Measurements from ENCODE around the gene MAMDC4. TPM values are rescaled to one million over a fixed set of nuclear protein-coding genes. Genes with fewer than 3 reads are reported as not detected.
"Not testable (repeated sequence)": the region's sequence is repeated elsewhere in the genome, so short reads cannot be mapped to it uniquely, and the experiment has no call there.

The MAMDC4 gene
- 1.3 TPM for total RNA-seq
- 14.0 TPM for polyA plus RNA-seq
- long read RNA-seq, donor 1 = 0 reads
- long read RNA-seq, donor 2 = 0 reads
- long read RNA-seq, donor 3 = 0 reads
- long read RNA-seq, donor 4 = 0 reads
- long read RNA-seq, donor 5, partial matches to known transcripts = 854 of 873 reads
- long read RNA-seq, donor 5, other reads (novel, unspliced or antisense) = 19 of 873 reads
- long read RNA-seq, donor 6 = 0 reads
- long read RNA-seq, donor 7, partial matches to known transcripts = 95 of 472 reads
- long read RNA-seq, donor 7, other reads (novel, unspliced or antisense) = 377 of 472 reads
- long read RNA-seq, donor 8, partial matches to known transcripts = 55 of 196 reads
- long read RNA-seq, donor 8, other reads (novel, unspliced or antisense) = 141 of 196 reads
- long read RNA-seq, donor 9 = 0 reads
- long read RNA-seq, donor 10 = 0 reads

- 94% methylated on average over 23 of the region's 23 CpGs for WGBS
- Histone ChIP-seq H3K4me1 (ENCODE audit: control insufficient read depth in 2 of 2, insufficient read depth in 2 of 2, low read length in 2 of 2) (peaks cover 8 to 20% of the 10 kb centered on the region in 2 donors), H3K27me3 (ENCODE audit: control insufficient read depth in 2 of 2, insufficient read depth in 1 of 2, low read length in 1 of 2) (peaks cover 14 to 24% of the 10 kb centered on the region in 2 donors), H3K4me3 (ENCODE audit: low read length in 2 of 2) (no peak within 1 kb of the TSS), H3K27ac (ENCODE audit: low read depth in 1 of 2, low read length in 1 of 2) (no peak within 1 kb of the TSS), H3K9me3 (ENCODE audit: control insufficient read depth in 2 of 2, insufficient read depth in 1 of 2, low read length in 1 of 2) (peaks cover 0 to 3% of the 10 kb centered on the region in 2 donors), H3K36me3 (ENCODE audit: control insufficient read depth in 2 of 2, insufficient read depth in 2 of 2, low read length in 1 of 2) (peaks cover 0 to 5% of the 10 kb centered on the region in 2 donors)
- no peak for DNase-seq (ENCODE audit: low read depth in 6 of 9, low spot score in 9 of 9)
These were observed at the start of gene MAMDC4 for GRCh38 chr9:136851941-136852663. MAMDC4 (plus strand) TSS chr9:136852346; CDS start chr9:136852417, 71 bp downstream.

GRCh38 chr9:136803009-136803550 lies 49.1 kb upstream of the MAMDC4 start:
- peaks cover 23 to 46% of the 10 kb centered on the region in 2 donors for H3K4me1 ChIP-seq (ENCODE audit: control insufficient read depth in 2 of 2, insufficient read depth in 2 of 2, low read length in 2 of 2)
- 96% methylated on average over 8 of the region's 9 CpGs for WGBS
- not testable (repeated sequence) for H3K36me3 ChIP-seq (ENCODE audit: control insufficient read depth in 2 of 2, insufficient read depth in 2 of 2, low read length in 1 of 2); H3K4me3 ChIP-seq (ENCODE audit: low read length in 2 of 2); H3K27ac ChIP-seq (ENCODE audit: low read depth in 1 of 2, low read length in 1 of 2); DNase-seq (ENCODE audit: low read depth in 6 of 9, low spot score in 9 of 9)
- peaks cover 0 to 29% of the 10 kb centered on the region in 2 donors for H3K27me3 ChIP-seq (ENCODE audit: control insufficient read depth in 2 of 2, insufficient read depth in 1 of 2, low read length in 1 of 2)
- peaks cover 0 to 10% of the 10 kb centered on the region in 2 donors for H3K9me3 ChIP-seq (ENCODE audit: control insufficient read depth in 2 of 2, insufficient read depth in 1 of 2, low read length in 1 of 2)

- H3K9me3 ChIP-seq (ENCODE audit: control insufficient read depth in 2 of 2, insufficient read depth in 1 of 2, low read length in 1 of 2) = peaks cover 0 to 9% of the 10 kb centered on the region in 2 donors
- H3K4me1 ChIP-seq (ENCODE audit: control insufficient read depth in 2 of 2, insufficient read depth in 2 of 2, low read length in 2 of 2) = peaks cover 25 to 42% of the 10 kb centered on the region in 2 donors
- H3K27me3 ChIP-seq (ENCODE audit: control insufficient read depth in 2 of 2, insufficient read depth in 1 of 2, low read length in 1 of 2) = peaks cover 0 to 26% of the 10 kb centered on the region in 2 donors
- no peak overlapping the region for H3K27ac ChIP-seq (ENCODE audit: low read depth in 1 of 2, low read length in 1 of 2)
- 96% methylated on average over 22 of the region's 22 CpGs for WGBS
- H3K4me3 ChIP-seq (ENCODE audit: low read length in 2 of 2) = no peak overlapping the region
- no peak for DNase-seq (ENCODE audit: low read depth in 6 of 9, low spot score in 9 of 9)
- H3K36me3 ChIP-seq (ENCODE audit: control insufficient read depth in 2 of 2, insufficient read depth in 2 of 2, low read length in 1 of 2) = peaks cover 0 to 2% of the 10 kb centered on the region in 2 donors
These were observed 48.3 kb upstream of the MAMDC4 start for GRCh38 chr9:136803551-136804508.

- Histone ChIP-seq H3K4me1 (ENCODE audit: control insufficient read depth in 2 of 2, insufficient read depth in 2 of 2, low read length in 2 of 2) (peaks cover 24 to 42% of the 10 kb centered on the region in 2 donors), H3K27me3 (ENCODE audit: control insufficient read depth in 2 of 2, insufficient read depth in 1 of 2, low read length in 1 of 2) (peaks cover 0 to 17% of the 10 kb centered on the region in 2 donors), H3K4me3 (ENCODE audit: low read length in 2 of 2) (no peak overlapping the region), H3K36me3 (ENCODE audit: control insufficient read depth in 2 of 2, insufficient read depth in 2 of 2, low read length in 1 of 2) (peaks cover 2 to 3% of the 10 kb centered on the region in 2 donors), H3K27ac (ENCODE audit: low read depth in 1 of 2, low read length in 1 of 2) (no peak overlapping the region), H3K9me3 (ENCODE audit: control insufficient read depth in 2 of 2, insufficient read depth in 1 of 2, low read length in 1 of 2) (peaks cover 0 to 5% of the 10 kb centered on the region in 2 donors)
- DNase-seq (ENCODE audit: low read depth in 6 of 9, low spot score in 9 of 9) = no peak
- 96% methylated on average over 20 of the region's 20 CpGs for WGBS
These were observed 47.5 kb upstream of the MAMDC4 start for GRCh38 chr9:136804509-136805206.

GRCh38 chr9:136805207-136805740 lies 46.9 kb upstream of the MAMDC4 start:
- WGBS = 97% methylated on average over 12 of the region's 12 CpGs
- Histone ChIP-seq H3K4me1 (ENCODE audit: control insufficient read depth in 2 of 2, insufficient read depth in 2 of 2, low read length in 2 of 2) (peaks cover 24 to 41% of the 10 kb centered on the region in 2 donors), H3K36me3 (ENCODE audit: control insufficient read depth in 2 of 2, insufficient read depth in 2 of 2, low read length in 1 of 2) (peaks cover 6 to 8% of the 10 kb centered on the region in 2 donors), H3K4me3 (ENCODE audit: low read length in 2 of 2) (no peak overlapping the region), H3K27ac (ENCODE audit: low read depth in 1 of 2, low read length in 1 of 2) (no peak overlapping the region), H3K9me3 (ENCODE audit: control insufficient read depth in 2 of 2, insufficient read depth in 1 of 2, low read length in 1 of 2) (peaks cover 0 to 5% of the 10 kb centered on the region in 2 donors), H3K27me3 (ENCODE audit: control insufficient read depth in 2 of 2, insufficient read depth in 1 of 2, low read length in 1 of 2) (peaks cover 0 to 13% of the 10 kb centered on the region in 2 donors)
- no peak for DNase-seq (ENCODE audit: low read depth in 6 of 9, low spot score in 9 of 9)

GRCh38 chr9:136806067-136806466 lies 46.1 kb upstream of the MAMDC4 start:
- no peak for DNase-seq (ENCODE audit: low read depth in 6 of 9, low spot score in 9 of 9)
- Histone ChIP-seq H3K36me3 (ENCODE audit: control insufficient read depth in 2 of 2, insufficient read depth in 2 of 2, low read length in 1 of 2) (peaks cover 10 to 12% of the 10 kb centered on the region in 2 donors), H3K4me1 (ENCODE audit: control insufficient read depth in 2 of 2, insufficient read depth in 2 of 2, low read length in 2 of 2) (peaks cover 17 to 33% of the 10 kb centered on the region in 2 donors)

GRCh38 chr9:136806631-136807201 lies 45.4 kb upstream of the MAMDC4 start:
- no peaks in the 10 kb centered on the region for H3K9me3 ChIP-seq (ENCODE audit: control insufficient read depth in 2 of 2, insufficient read depth in 1 of 2, low read length in 1 of 2)
- peaks cover 11 to 16% of the 10 kb centered on the region in 2 donors for H3K36me3 ChIP-seq (ENCODE audit: control insufficient read depth in 2 of 2, insufficient read depth in 2 of 2, low read length in 1 of 2)
- no peak for DNase-seq (ENCODE audit: low read depth in 6 of 9, low spot score in 9 of 9)
- no peak overlapping the region for H3K27ac ChIP-seq (ENCODE audit: low read depth in 1 of 2, low read length in 1 of 2)
- peaks cover 16 to 26% of the 10 kb centered on the region in 2 donors for H3K4me1 ChIP-seq (ENCODE audit: control insufficient read depth in 2 of 2, insufficient read depth in 2 of 2, low read length in 2 of 2)
- 91% methylated on average over 25 of the region's 25 CpGs for WGBS
- H3K27me3 ChIP-seq (ENCODE audit: control insufficient read depth in 2 of 2, insufficient read depth in 1 of 2, low read length in 1 of 2) = peaks cover 0 to 5% of the 10 kb centered on the region in 2 donors
- peak overlapping the region; percentile 74 to 94 for H3K4me3 ChIP-seq (ENCODE audit: low read length in 2 of 2)

More at GRCh38 chr9:136806067-136806466, 46.1 kb upstream of the MAMDC4 start:
- H3K27ac ChIP-seq (ENCODE audit: low read depth in 1 of 2, low read length in 1 of 2) = no peak overlapping the region
- H3K9me3 ChIP-seq (ENCODE audit: control insufficient read depth in 2 of 2, insufficient read depth in 1 of 2, low read length in 1 of 2) = no peaks in the 10 kb centered on the region
- peaks cover 0 to 8% of the 10 kb centered on the region in 2 donors for H3K27me3 ChIP-seq (ENCODE audit: control insufficient read depth in 2 of 2, insufficient read depth in 1 of 2, low read length in 1 of 2)
- WGBS = 95% methylated on average over 10 of the region's 10 CpGs
- no peak overlapping the region for H3K4me3 ChIP-seq (ENCODE audit: low read length in 2 of 2)
